H9 (cell line): ENCODE data around the gene KIF18B. TPM values are rescaled to one million over a fixed set of nuclear protein-coding genes. Genes with fewer than 3 reads are reported as not detected.

ENCODE experiments used
- DNase-seq: peaks from one replicate; pipeline ENCODE4 v3.0.0-alpha.2; 2017
- H2AFZ ChIP-seq: one replicate; pipeline ENCODE4 v1.6.1; 2013; ENCODE audit warnings: mild to moderate bottlenecking, low read length, control low read depth, moderate library complexity
- H2AK5ac ChIP-seq: 2 replicates; pipeline ENCODE4 v1.6.1; 2013; ENCODE audit warnings: low read length, control low read depth, mixed read lengths; ENCODE audit not compliant: insufficient read length
- H2BK120ac ChIP-seq: one replicate; pipeline ENCODE4 v1.6.1; 2013; ENCODE audit warnings: low read depth, mild to moderate bottlenecking, low read length, control low read depth, inconsistent platforms; ENCODE audit not compliant: poor library complexity, severe bottlenecking
- H2BK12ac ChIP-seq: 2 replicates; pipeline ENCODE4 v1.6.1; 2013; ENCODE audit warnings: low read length, control low read depth, mixed read lengths, low read depth; ENCODE audit not compliant: insufficient read length
- H2BK15ac ChIP-seq: 2 replicates; pipeline ENCODE4 v1.6.1; 2013; ENCODE audit warnings: low read depth, low read length, control low read depth
- H2BK20ac ChIP-seq: one replicate; pipeline ENCODE4 v1.6.1; 2013; ENCODE audit warnings: low read depth, mild to moderate bottlenecking, low read length, control low read depth, inconsistent platforms; ENCODE audit not compliant: poor library complexity, severe bottlenecking
- H2BK5ac ChIP-seq: 2 replicates; pipeline ENCODE4 v1.6.1; 2013; ENCODE audit warnings: low read length, control low read depth, mixed read lengths; ENCODE audit not compliant: insufficient read length
- H3K14ac ChIP-seq: 2 replicates; pipeline ENCODE4 v1.6.1; 2013; ENCODE audit warnings: low read length, control low read depth; ENCODE audit not compliant: insufficient read depth
- H3K18ac ChIP-seq: 2 replicates; pipeline ENCODE4 v1.6.1; 2013; ENCODE audit warnings: low read depth, mild to moderate bottlenecking, mixed read lengths, low read length, control low read depth; ENCODE audit not compliant: insufficient read length
- H3K23ac ChIP-seq: 2 replicates; pipeline ENCODE4 v1.6.1; 2013; ENCODE audit warnings: low read length, control low read depth, mixed read lengths, low read depth; ENCODE audit not compliant: insufficient read length
- H3K23me2 ChIP-seq: 2 replicates; pipeline ENCODE4 v1.6.1; 2013; ENCODE audit warnings: low read depth, mild to moderate bottlenecking, mixed read lengths, low read length, control low read depth; ENCODE audit not compliant: insufficient read length, poor library complexity, severe bottlenecking
- H3K27ac ChIP-seq: 2 replicates; pipeline ENCODE4 v1.5.1; 2013; ENCODE audit warnings: low read length, control low read depth, mixed read lengths, low read depth; ENCODE audit not compliant: insufficient read length
- H3K27me3 ChIP-seq: 2 replicates; pipeline ENCODE4 v1.6.1; 2013; ENCODE audit warnings: low read length, control low read depth, inconsistent platforms; ENCODE audit not compliant: insufficient read depth
- H3K4ac ChIP-seq: 2 replicates; pipeline ENCODE4 v1.6.1; 2013; ENCODE audit warnings: low read depth, mild to moderate bottlenecking, control low read depth, inconsistent platforms, low read length, moderate library complexity
- H3K4me1 ChIP-seq: 2 replicates; pipeline ENCODE4 v1.6.1; 2013; ENCODE audit warnings: low read length, control low read depth, inconsistent platforms; ENCODE audit not compliant: insufficient read depth
- H3K4me2 ChIP-seq: 2 replicates; pipeline ENCODE4 v1.6.1; 2013; ENCODE audit warnings: low read length, control low read depth, mixed read lengths; ENCODE audit not compliant: insufficient read length, insufficient read depth
- H3K56ac ChIP-seq: 2 replicates; pipeline ENCODE4 v1.6.1; 2013; ENCODE audit warnings: low read depth, mild to moderate bottlenecking, mixed read lengths, low read length, control low read depth; ENCODE audit not compliant: insufficient read length
- H3K79me1 ChIP-seq: 2 replicates; pipeline ENCODE4 v1.6.1; 2013; ENCODE audit warnings: low read depth, mild to moderate bottlenecking, moderate library complexity, low read length, control low read depth, inconsistent platforms; ENCODE audit not compliant: insufficient read depth, poor library complexity, severe bottlenecking
- H3K79me2 ChIP-seq: 2 replicates; pipeline ENCODE4 v1.6.1; 2013; ENCODE audit warnings: low read length, control low read depth, inconsistent platforms; ENCODE audit not compliant: insufficient read depth
- H3K9ac ChIP-seq: 2 replicates; pipeline ENCODE4 v1.6.1; 2013; ENCODE audit warnings: low read length, control low read depth, mixed read lengths; ENCODE audit not compliant: insufficient read length; ENCODE audit errors: extremely low read depth
- H3K9me3 ChIP-seq: one replicate; pipeline ENCODE4 v1.6.1; 2013; ENCODE audit warnings: low read depth, low read length, inconsistent platforms; ENCODE audit not compliant: control insufficient read depth
- H3T11ph ChIP-seq: one replicate; pipeline ENCODE4 v1.6.1; 2013; ENCODE audit warnings: mild to moderate bottlenecking, low read length, control low read depth, inconsistent platforms
- H4K20me1 ChIP-seq: one replicate; pipeline ENCODE4 v1.6.1; 2013; ENCODE audit not compliant: control insufficient read depth, insufficient read length, insufficient read depth
- H4K5ac ChIP-seq: 2 replicates; pipeline ENCODE4 v1.6.1; 2013; ENCODE audit warnings: low read depth, mild to moderate bottlenecking, mixed read lengths, low read length, control low read depth; ENCODE audit not compliant: insufficient read length
- H4K8ac ChIP-seq: replicated peaks from 2 replicates; pipeline ENCODE4 v1.6.1; 2013; ENCODE audit warnings: low read length, control low read depth, mixed read lengths, low read depth; ENCODE audit not compliant: insufficient read length
- H4K91ac ChIP-seq: 2 replicates; pipeline ENCODE4 v1.6.1; 2013; ENCODE audit warnings: low read depth, mild to moderate bottlenecking, moderate library complexity, mixed read lengths, low read length, control low read depth; ENCODE audit not compliant: insufficient read length
- H3K27ac Mint-ChIP-seq, 3 experiments: 2 replicates in 2 of 3; 3 replicates in 1 of 3; pipeline ENCODE4 v1.8.0; 2020 to 2021; ENCODE audit warnings: mixed read lengths in 3 of 3, mild to moderate bottlenecking in 1 of 3, moderate library complexity in 1 of 3
- H3K27me3 Mint-ChIP-seq: 2 replicates; pipeline ENCODE4 v1.8.0; 2021; ENCODE audit warnings: low read depth, mild to moderate bottlenecking, moderate library complexity, mixed read lengths
- H3K36me3 Mint-ChIP-seq, 3 experiments: 2 replicates in 2 of 3; 3 replicates in 1 of 3; pipeline ENCODE4 v1.8.0; 2020 to 2021; ENCODE audit warnings: low read depth in 3 of 3, mixed read lengths in 3 of 3; ENCODE audit not compliant: insufficient read depth in 1 of 3
- H3K4me1 Mint-ChIP-seq, 2 experiments: 2 replicates each; pipeline ENCODE4 v1.8.0; 2020; ENCODE audit warnings: mixed read lengths in 2 of 2
- H3K4me3 Mint-ChIP-seq, 2 experiments: 2 replicates in 1 of 2; 3 replicates in 1 of 2; pipeline ENCODE4 v1.8.0; 2020 to 2021; ENCODE audit warnings: mild to moderate bottlenecking in 2 of 2, mixed read lengths in 2 of 2, moderate library complexity in 1 of 2
- H3K9me3 Mint-ChIP-seq, 2 experiments: 2 replicates in 1 of 2; 3 replicates in 1 of 2; pipeline ENCODE4 v1.8.0; 2020; ENCODE audit warnings: mild to moderate bottlenecking in 2 of 2, mixed read lengths in 2 of 2, moderate library complexity in 1 of 2
- WGBS: extraction: QIAGEN DNeasy Blood & Tissue Kit; methylation state at CpG from one replicate; pipeline ENCODE4 v1.1.7; 2013; ENCODE audit warnings: missing lambda C conversion rate, low lambda C conversion rate, mixed read lengths; ENCODE audit not compliant: insufficient read length; ENCODE audit errors: extremely low coverage; 5-methylcytosine and 5-hydroxymethylcytosine counted together
- total RNA-seq: library from RNA; stranded (reverse); gene quantifications from 2 replicates; pipeline ENCODE4 v1.2.1, GENCODE V29; 2021
- TF ChIP-seq, protein P1 (sequence below): fragments of 200-600 bp; sonication (generic); conservative IDR thresholded peaks from 3 replicates; pipeline ENCODE4 v1.8.0; 2021; ENCODE audit warnings: antibody characterized with exemption, mild to moderate bottlenecking

KIF18B gene
- total RNA-seq, 1 experiment from 2014 or later, result 51.8 TPM

DNA sequence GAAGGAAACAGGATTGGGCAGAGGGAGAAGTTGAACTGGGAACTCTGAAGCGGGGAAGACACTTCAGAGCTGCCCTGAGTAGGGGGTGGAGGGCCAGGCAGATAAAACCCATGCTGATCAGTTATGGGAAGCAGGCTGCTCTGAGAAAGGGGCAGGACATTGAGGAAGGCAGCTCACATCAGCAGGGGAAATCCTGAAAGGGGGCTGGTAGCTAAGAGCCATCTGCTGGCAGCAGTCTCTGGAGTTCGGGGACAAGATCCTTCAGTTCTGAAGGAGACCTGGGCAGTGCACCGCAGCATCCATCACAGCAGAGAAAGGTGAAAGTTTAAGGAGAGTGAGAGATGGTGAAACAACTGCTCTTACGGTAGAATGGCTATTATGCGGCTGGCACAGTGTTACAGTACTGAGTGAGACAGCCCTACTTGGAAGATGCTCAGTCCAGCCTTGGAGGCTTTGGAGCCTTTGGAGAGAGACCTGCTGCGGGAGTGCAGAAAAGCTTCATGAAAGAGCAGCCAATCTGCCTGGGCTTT, 5.4 kb upstream of the KIF18B start:
- H3K27ac ChIP-seq, result no peak overlapping the region
- H3K14ac ChIP-seq, result no peak overlapping the region
- H3K18ac ChIP-seq, result peak overlapping the region; percentile 42
- no peak overlapping the region for H3K56ac ChIP-seq
- H3K4me1 Mint-ChIP-seq, result peaks cover 6 to 11% of the 10 kb centered on the region in 2 experiments
- H3K9ac ChIP-seq, result no peak overlapping the region
- H2BK5ac ChIP-seq, result no peak overlapping the region
- H3K23ac ChIP-seq, result no peak overlapping the region
- TF ChIP-seq, protein P1, sequence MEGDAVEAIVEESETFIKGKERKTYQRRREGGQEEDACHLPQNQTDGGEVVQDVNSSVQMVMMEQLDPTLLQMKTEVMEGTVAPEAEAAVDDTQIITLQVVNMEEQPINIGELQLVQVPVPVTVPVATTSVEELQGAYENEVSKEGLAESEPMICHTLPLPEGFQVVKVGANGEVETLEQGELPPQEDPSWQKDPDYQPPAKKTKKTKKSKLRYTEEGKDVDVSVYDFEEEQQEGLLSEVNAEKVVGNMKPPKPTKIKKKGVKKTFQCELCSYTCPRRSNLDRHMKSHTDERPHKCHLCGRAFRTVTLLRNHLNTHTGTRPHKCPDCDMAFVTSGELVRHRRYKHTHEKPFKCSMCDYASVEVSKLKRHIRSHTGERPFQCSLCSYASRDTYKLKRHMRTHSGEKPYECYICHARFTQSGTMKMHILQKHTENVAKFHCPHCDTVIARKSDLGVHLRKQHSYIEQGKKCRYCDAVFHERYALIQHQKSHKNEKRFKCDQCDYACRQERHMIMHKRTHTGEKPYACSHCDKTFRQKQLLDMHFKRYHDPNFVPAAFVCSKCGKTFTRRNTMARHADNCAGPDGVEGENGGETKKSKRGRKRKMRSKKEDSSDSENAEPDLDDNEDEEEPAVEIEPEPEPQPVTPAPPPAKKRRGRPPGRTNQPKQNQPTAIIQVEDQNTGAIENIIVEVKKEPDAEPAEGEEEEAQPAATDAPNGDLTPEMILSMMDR, result peak; percentile 27; the same call in 2 of the 3 replicates
- no peak overlapping the region for H4K91ac ChIP-seq
- peak; percentile 69 for DNase-seq
- no peak overlapping the region for H3K4ac ChIP-seq
- no peak overlapping the region for H2BK12ac ChIP-seq
- peaks cover 7% of the 10 kb centered on the region; the same call in 1 of the 2 replicates for H3K27me3 Mint-ChIP-seq
- no peak overlapping the region for H2AFZ ChIP-seq
- no peak overlapping the region for H3K4me3 Mint-ChIP-seq
- H4K8ac ChIP-seq, result no peak overlapping the region
- H3K79me1 ChIP-seq, result no peaks in the 10 kb centered on the region
- no peaks in the 10 kb centered on the region for H3K27me3 ChIP-seq
- no peak overlapping the region for H2BK120ac ChIP-seq
- no CpG with 5 or more reads among the region's 6 CpGs for WGBS
- H3K23me2 ChIP-seq, result peaks cover 2% of the 10 kb centered on the region
- no peaks in the 10 kb centered on the region for H3K4me1 ChIP-seq
- H3K9me3 ChIP-seq, result no peaks in the 10 kb centered on the region
- no peak overlapping the region for H2AK5ac ChIP-seq
- H4K5ac ChIP-seq, result no peak overlapping the region
- H2BK20ac ChIP-seq, result no peak overlapping the region
- no peaks in the 10 kb centered on the region for H3K9me3 Mint-ChIP-seq
- no peaks in the 10 kb centered on the region for H4K20me1 ChIP-seq
- H3K27ac Mint-ChIP-seq, result 0 out of 7 replicates have a peak overlapping the region, but pooled peaks of 1 of the 3 experiments have one; percentile 1
- H3T11ph ChIP-seq, result no peak overlapping the region
- no peaks in the 10 kb centered on the region for H3K79me2 ChIP-seq
- no peaks in the 10 kb centered on the region for H3K36me3 Mint-ChIP-seq
- H2BK15ac ChIP-seq, result no peak overlapping the region
- no peak overlapping the region for H3K4me2 ChIP-seq
